HepG2 (cell line): ENCODE data around the gene NUP93.

Experiments
- ADNP ChIP-seq: sonication (generic); formaldehyde crosslinking; IDR thresholded peaks from 2 replicates; pipeline ENCODE4 v1.4.0; 2020; ENCODE audit warnings: missing genetic modification reagents
- FOXA1 ChIP-seq, 2 experiments: fragments of 450-650 bp in 1 of 2; sonication (generic) in 1 of 2; formaldehyde crosslinking in 1 of 2; IDR thresholded peaks; 2 replicates each; pipeline versions ENCODE4 v1.4.0 to v1.6.1; 2016 to 2020; ENCODE audit warnings: missing genetic modification reagents in 1 of 2
- POLR2AphosphoS2 ChIP-seq: IDR thresholded peaks from 2 replicates; pipeline ENCODE4 v1.6.1; 2011; ENCODE audit warnings: low read depth, low read length, improper control_type of control experiment
- POLR2AphosphoS5 ChIP-seq: IDR thresholded peaks from 2 replicates; pipeline ENCODE4 v1.6.1; 2012; ENCODE audit warnings: low read depth, low read length
- RAD21 ChIP-seq: fragments of 450-650 bp; formaldehyde crosslinking; IDR thresholded peaks from 2 replicates; pipeline ENCODE4 v1.5.0; 2020; ENCODE audit warnings: mild to moderate bottlenecking
- SMAD1 ChIP-seq: sonication (generic); formaldehyde crosslinking; IDR thresholded peaks from 2 replicates; pipeline ENCODE4 v1.4.0; 2020; ENCODE audit warnings: missing genetic modification reagents, low read depth, mild to moderate bottlenecking, borderline replicate concordance
- ZNF3 ChIP-seq: IDR thresholded peaks from 2 replicates; pipeline ENCODE4 v1.7.0; 2017; ENCODE audit warnings: inconsistent platforms
- ZNF318 ChIP-seq: sonication (generic); formaldehyde crosslinking; IDR thresholded peaks from 2 replicates; pipeline ENCODE4 v1.4.0; 2020; ENCODE audit warnings: mild to moderate bottlenecking, missing genetic modification reagents

DNA sequence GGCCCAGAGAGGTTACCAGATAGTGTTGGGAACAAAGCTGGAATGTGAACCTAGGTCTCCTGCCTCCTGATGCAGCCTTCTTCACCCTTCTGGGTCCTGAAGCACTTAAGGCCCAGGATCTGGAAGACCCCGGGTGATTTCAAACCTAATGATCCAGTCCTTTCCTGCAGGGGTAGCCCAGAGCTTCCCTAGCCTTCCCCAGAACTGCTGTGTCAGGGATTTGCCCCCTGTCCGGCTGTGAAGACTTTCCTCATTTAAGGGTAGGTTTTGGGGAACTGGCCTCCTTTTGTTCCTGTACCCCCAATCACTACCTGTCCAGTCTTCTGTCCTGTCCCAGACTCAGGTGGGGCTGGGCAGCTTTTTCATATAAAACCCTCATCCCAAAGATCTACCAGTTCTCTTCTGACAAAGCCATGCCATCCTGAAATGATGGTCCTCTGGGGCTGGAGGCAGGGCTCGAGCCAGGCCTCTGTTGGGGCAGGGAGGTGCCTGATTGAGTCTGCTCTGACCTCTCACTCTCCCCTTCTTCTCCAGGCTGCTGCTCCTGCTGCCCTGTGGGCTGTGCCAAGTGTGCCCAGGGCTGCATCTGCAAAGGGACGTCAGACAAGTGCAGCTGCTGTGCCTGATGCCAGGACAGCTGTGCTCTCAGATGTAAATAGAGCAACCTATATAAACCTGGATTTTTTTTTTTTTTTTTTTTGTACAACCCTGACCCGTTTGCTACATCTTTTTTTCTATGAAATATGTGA is 46.3 kb upstream of the NUP93 start:
- TF ChIP-seq RAD21 (no peak), POLR2AphosphoS5 (no peak), ADNP (CRISPR knock-in tag) (no peak), SMAD1 (CRISPR knock-in tag) (no peak), POLR2AphosphoS2 (no peak), FOXA1 (IDR thresholded peaks at IDR 0.05) (no peak), FOXA1 (CRISPR knock-in tag; IDR thresholded peaks at IDR 0.05) (no peak), ZNF318 (no peak), ZNF3 (no peak)
